Karpas-422 (cell line): ENCODE results near the gene FLT1. TPM values are rescaled to one million over a fixed set of nuclear protein-coding genes. Genes with fewer than 3 reads are reported as not detected.

Source experiments
- DNase-seq: peaks from one replicate; pipeline ENCODE4 v3.0.0-alpha.2; 2015
- H2AFZ ChIP-seq: fragments of 200-600 bp; sonication (generic); 2 replicates; pipeline ENCODE4 v1.6.1; 2014; ENCODE audit warnings: antibody characterized with exemption, low read length, mixed read lengths
- H3K27ac ChIP-seq: fragments of 200-600 bp; sonication (generic); 2 replicates; pipeline ENCODE4 v1.5.1; 2014; ENCODE audit warnings: mild to moderate bottlenecking, low read length, moderate library complexity
- H3K27me3 ChIP-seq: fragments of 200-600 bp; sonication (generic); 2 replicates; pipeline ENCODE4 v1.6.1; 2014; ENCODE audit warnings: low read length, mixed read lengths
- H3K36me3 ChIP-seq: fragments of 200-600 bp; sonication (generic); 2 replicates; pipeline ENCODE4 v1.6.1; 2014; ENCODE audit warnings: low read length, mixed read lengths; ENCODE audit not compliant: insufficient read depth
- H3K4me1 ChIP-seq: fragments of 200-600 bp; sonication (generic); 2 replicates; pipeline ENCODE4 v1.6.1; 2014; ENCODE audit warnings: mild to moderate bottlenecking, low read length, mixed read lengths
- H3K4me2 ChIP-seq: fragments of 200-600 bp; sonication (generic); 2 replicates; pipeline ENCODE4 v1.6.1; 2014; ENCODE audit warnings: low read length, low read depth, mild to moderate bottlenecking; ENCODE audit not compliant: poor library complexity, severe bottlenecking
- H3K4me3 ChIP-seq: fragments of 200-600 bp; sonication (generic); 2 replicates; pipeline ENCODE4 v1.5.1; 2014; ENCODE audit warnings: mild to moderate bottlenecking, antibody characterized with exemption, low read length, mixed read lengths
- H3K79me2 ChIP-seq: fragments of 200-600 bp; sonication (generic); 2 replicates; pipeline ENCODE4 v1.6.1; 2014; ENCODE audit warnings: mild to moderate bottlenecking, low read length, mixed read lengths
- H3K9ac ChIP-seq: fragments of 200-600 bp; sonication (generic); 2 replicates; pipeline ENCODE4 v1.6.0; 2014; ENCODE audit warnings: low read length
- H3K9me2 ChIP-seq: fragments of 200-600 bp; sonication (generic), shearing (Covaris generic); replicated peaks from 2 replicates; pipeline ENCODE4 v1.6.0; 2014; ENCODE audit warnings: mild to moderate bottlenecking, low read length, moderate library complexity; ENCODE audit not compliant: insufficient read depth
- H3K9me3 ChIP-seq: fragments of 300-700, 200-600 bp; sonication (generic); 2 replicates; pipeline ENCODE4 v1.6.1; 2014; ENCODE audit warnings: low read length, mixed read lengths
- H4K20me1 ChIP-seq: fragments of 200-600 bp; sonication (generic); 2 replicates; pipeline ENCODE4 v1.6.1; 2014; ENCODE audit warnings: mild to moderate bottlenecking, antibody characterized with exemption, low read length, low read depth; ENCODE audit not compliant: insufficient read depth
- total RNA-seq: library from RNA; depleted of rRNA; stranded (reverse); fragments of >200 nt; shearing (Covaris generic); gene quantifications from 2 replicates; pipeline ENCODE4 v1.2.3, GENCODE V29; 2014; ENCODE audit warnings: low replicate concordance

Gene FLT1
- total RNA-seq, 1 experiment from 2014 or later, result not detected

DNA sequence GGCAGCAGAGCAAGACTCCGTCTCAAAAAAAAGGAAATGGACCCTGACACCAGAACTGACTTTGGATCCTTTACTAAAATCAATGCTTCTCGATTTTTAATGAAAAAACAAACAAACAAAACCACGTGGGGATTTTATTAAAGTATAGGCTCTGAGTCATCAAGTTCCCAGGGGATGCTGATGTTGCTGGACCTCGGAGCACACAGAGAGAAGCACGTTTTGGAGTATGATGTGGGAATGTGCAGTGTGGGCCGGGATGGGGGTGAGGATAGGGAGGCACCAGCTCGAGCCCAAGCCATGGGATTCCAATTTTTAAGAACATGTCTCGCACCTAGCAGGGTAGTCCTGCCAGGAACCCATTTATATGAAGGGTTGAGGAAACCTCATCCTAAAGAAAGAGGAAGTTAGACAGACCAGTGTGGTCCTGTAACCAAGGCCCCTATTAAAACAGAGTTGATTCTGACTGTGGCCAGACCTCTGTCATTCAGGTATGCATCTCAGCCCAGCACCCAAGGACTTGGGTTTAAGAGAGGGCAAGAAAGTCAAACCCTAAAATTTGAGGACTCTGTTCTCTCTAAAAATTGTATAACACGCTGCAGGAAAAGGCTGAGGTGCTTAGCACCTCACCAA lies 6.4 kb downstream of the FLT1 start:
- H3K4me3 ChIP-seq, result no peak overlapping the region
- no peak overlapping the region for H3K27ac ChIP-seq
- H3K9me2 ChIP-seq, result no peaks in the 10 kb centered on the region
- no peak for DNase-seq
- no peaks in the 10 kb centered on the region for H4K20me1 ChIP-seq
- H3K9ac ChIP-seq, result no peak overlapping the region
- H3K27me3 ChIP-seq, result no peaks in the 10 kb centered on the region
- H3K4me1 ChIP-seq, result no peaks in the 10 kb centered on the region
- no peak overlapping the region for H2AFZ ChIP-seq
- H3K36me3 ChIP-seq, result no peaks in the 10 kb centered on the region
- no peaks in the 10 kb centered on the region for H3K79me2 ChIP-seq
- no peaks in the 10 kb centered on the region for H3K9me3 ChIP-seq
- H3K4me2 ChIP-seq, result no peak overlapping the region

GRCh38 chr13:28485996-28486543 lies 8.9 kb downstream of the FLT1 start:
- H3K4me2 ChIP-seq, result no peak overlapping the region
- H3K4me3 ChIP-seq, result no peak overlapping the region
- no peaks in the 10 kb centered on the region for H3K36me3 ChIP-seq
- H2AFZ ChIP-seq, result no peak overlapping the region
- no peak for DNase-seq
- no peaks in the 10 kb centered on the region for H3K27me3 ChIP-seq
- H3K4me1 ChIP-seq, result no peaks in the 10 kb centered on the region
- H3K27ac ChIP-seq, result no peak overlapping the region
- H3K79me2 ChIP-seq, result no peaks in the 10 kb centered on the region
- no peak overlapping the region for H3K9ac ChIP-seq
- no peaks in the 10 kb centered on the region for H3K9me2 ChIP-seq
- no peaks in the 10 kb centered on the region for H3K9me3 ChIP-seq
- no peaks in the 10 kb centered on the region for H4K20me1 ChIP-seq

DNA sequence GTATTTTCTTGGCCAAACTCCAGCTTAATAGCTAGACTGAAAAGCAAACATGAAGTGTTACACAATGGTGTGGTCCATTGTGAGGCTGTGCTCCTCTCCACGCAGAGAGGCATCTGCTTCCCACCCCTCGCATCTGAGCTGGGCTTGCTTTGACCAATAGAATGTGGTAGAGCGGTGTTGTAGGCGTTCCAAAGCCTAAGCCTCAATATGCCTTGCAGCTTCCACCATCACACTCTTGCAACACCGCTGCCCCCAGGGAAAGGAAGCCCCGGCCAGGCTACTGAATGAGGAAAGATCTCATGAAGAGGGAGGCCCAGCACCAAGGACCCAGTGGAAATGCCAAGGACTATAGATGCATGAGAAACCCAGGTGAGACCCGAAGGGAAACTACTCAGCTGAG lies 9.4 kb downstream of the FLT1 start:
- Histone ChIP-seq H3K79me2 (no peaks in the 10 kb centered on the region), H3K36me3 (no peaks in the 10 kb centered on the region), H3K27ac (no peak overlapping the region), H3K4me3 (no peak overlapping the region), H4K20me1 (no peaks in the 10 kb centered on the region), H3K9me3 (no peaks in the 10 kb centered on the region), H2AFZ (no peak overlapping the region), H3K4me1 (no peaks in the 10 kb centered on the region), H3K9me2 (no peaks in the 10 kb centered on the region), H3K9ac (no peak overlapping the region), H3K27me3 (no peaks in the 10 kb centered on the region), H3K4me2 (no peak overlapping the region)
- no peak for DNase-seq

DNA sequence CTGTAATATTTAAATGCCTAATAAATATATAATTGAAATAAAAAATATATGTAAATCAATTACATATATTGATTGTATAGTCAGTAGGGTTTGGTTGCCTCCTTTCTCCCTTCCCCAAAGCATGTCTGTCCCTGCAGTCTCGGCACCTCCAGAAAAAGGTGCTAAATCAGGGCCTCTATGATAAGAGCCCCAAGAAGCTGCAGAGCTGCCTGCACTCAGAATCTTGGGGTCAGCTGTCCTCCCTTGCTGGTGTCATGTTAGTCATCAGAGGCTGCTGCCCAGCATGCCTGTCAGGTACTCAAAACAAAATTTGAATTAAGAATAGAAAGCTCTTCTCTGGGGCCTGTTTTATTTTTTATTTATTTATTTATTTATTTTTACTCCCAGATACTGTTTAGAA lies 9.8 kb downstream of the FLT1 start:
- Histone ChIP-seq H2AFZ (no peak overlapping the region), H3K9ac (no peak overlapping the region), H3K27ac (no peak overlapping the region), H3K9me2 (no peaks in the 10 kb centered on the region), H3K4me2 (no peak overlapping the region), H3K4me1 (no peaks in the 10 kb centered on the region), H3K79me2 (no peaks in the 10 kb centered on the region), H4K20me1 (no peaks in the 10 kb centered on the region), H3K4me3 (no peak overlapping the region), H3K9me3 (no peaks in the 10 kb centered on the region), H3K27me3 (no peaks in the 10 kb centered on the region), H3K36me3 (no peaks in the 10 kb centered on the region)
- DNase-seq, result no peak

- H3K27ac ChIP-seq, result no peak overlapping the region
- no peaks in the 10 kb centered on the region for H3K79me2 ChIP-seq
- no peaks in the 10 kb centered on the region for H4K20me1 ChIP-seq
- no peaks in the 10 kb centered on the region for H3K9me3 ChIP-seq
- no peak overlapping the region for H2AFZ ChIP-seq
- no peaks in the 10 kb centered on the region for H3K36me3 ChIP-seq
- H3K27me3 ChIP-seq, result no peaks in the 10 kb centered on the region
- no peak overlapping the region for H3K4me3 ChIP-seq
- DNase-seq, result no peak
- H3K4me2 ChIP-seq, result no peak overlapping the region
- no peaks in the 10 kb centered on the region for H3K4me1 ChIP-seq
- H3K9me2 ChIP-seq, result no peaks in the 10 kb centered on the region
- H3K9ac ChIP-seq, result no peak overlapping the region
These were observed 11.5 kb downstream of the FLT1 start for GRCh38 chr13:28483313-28483931.

DNA sequence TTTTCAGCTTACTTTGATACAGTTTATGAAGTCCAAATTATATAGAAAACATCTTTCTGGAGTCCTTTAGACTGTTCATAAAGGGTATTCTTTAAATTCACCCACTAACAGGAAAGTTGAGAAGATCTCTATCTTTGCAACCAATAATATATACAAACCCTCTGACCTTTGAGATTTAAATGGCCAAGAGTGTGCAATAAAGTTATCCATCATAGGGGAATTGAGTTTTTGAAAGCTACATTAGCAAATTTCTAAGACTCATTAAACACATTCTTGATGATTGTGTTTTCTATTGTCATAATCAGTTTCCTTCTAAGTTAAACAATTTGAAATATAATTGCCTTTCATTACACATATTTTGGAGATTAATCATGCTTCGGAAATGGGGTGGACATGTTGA lies 15.9 kb downstream of the FLT1 start:
- Histone ChIP-seq H3K9ac (no peak overlapping the region), H3K4me3 (no peak overlapping the region), H3K4me1 (no peaks in the 10 kb centered on the region), H3K27me3 (no peaks in the 10 kb centered on the region), H3K9me2 (no peaks in the 10 kb centered on the region), H3K36me3 (no peaks in the 10 kb centered on the region), H2AFZ (no peak overlapping the region), H4K20me1 (no peaks in the 10 kb centered on the region), H3K27ac (no peak overlapping the region), H3K79me2 (no peaks in the 10 kb centered on the region), H3K9me3 (no peaks in the 10 kb centered on the region), H3K4me2 (no peak overlapping the region)
- no peak for DNase-seq

DNA sequence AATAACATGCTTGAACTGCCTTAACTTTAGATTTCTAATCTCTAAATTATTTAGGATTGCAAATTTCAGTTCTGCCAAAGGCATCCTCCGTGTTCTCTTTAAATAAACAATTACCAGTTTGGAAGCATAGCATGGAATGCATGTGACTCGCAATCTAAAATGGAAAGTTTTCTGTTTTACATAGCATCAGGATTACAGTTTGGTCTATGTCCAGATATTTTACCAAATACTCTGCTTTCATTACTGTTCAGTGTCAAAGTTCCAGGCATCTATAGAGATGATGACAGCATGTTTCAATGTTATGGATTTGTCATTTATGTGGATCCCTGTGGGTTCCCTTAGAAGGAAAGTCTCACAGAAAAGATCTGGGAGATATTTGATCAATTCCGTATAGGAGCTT lies 16.8 kb downstream of the FLT1 start:
- no peaks in the 10 kb centered on the region for H3K4me1 ChIP-seq
- no peaks in the 10 kb centered on the region for H3K79me2 ChIP-seq
- H3K9me3 ChIP-seq, result no peaks in the 10 kb centered on the region
- H2AFZ ChIP-seq, result no peak overlapping the region
- H4K20me1 ChIP-seq, result no peaks in the 10 kb centered on the region
- no peak overlapping the region for H3K4me3 ChIP-seq
- no peak overlapping the region for H3K4me2 ChIP-seq
- no peak overlapping the region for H3K27ac ChIP-seq
- no peak for DNase-seq
- no peak overlapping the region for H3K9ac ChIP-seq
- H3K9me2 ChIP-seq, result no peaks in the 10 kb centered on the region
- no peaks in the 10 kb centered on the region for H3K36me3 ChIP-seq
- H3K27me3 ChIP-seq, result no peaks in the 10 kb centered on the region

DNA sequence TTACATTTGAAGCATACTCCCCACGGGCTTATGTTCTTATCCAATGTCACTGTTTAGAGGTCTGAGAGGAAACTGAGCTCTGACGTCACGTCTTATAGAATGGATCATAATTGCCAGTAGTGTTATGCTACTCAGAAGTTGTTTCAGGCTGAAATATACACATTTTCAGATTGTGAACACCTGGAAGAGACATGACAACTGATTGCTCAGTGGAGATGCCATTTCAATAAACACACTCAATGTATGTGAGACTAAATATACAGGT lies 17.3 kb downstream of the FLT1 start:
- Histone ChIP-seq H3K4me1 (no peaks in the 10 kb centered on the region), H4K20me1 (no peaks in the 10 kb centered on the region), H3K4me3 (no peak overlapping the region), H3K9me3 (no peaks in the 10 kb centered on the region), H3K9ac (no peak overlapping the region), H3K27me3 (no peaks in the 10 kb centered on the region), H3K27ac (no peak overlapping the region), H3K4me2 (no peak overlapping the region), H3K36me3 (no peaks in the 10 kb centered on the region), H3K79me2 (no peaks in the 10 kb centered on the region), H2AFZ (no peak overlapping the region), H3K9me2 (no peaks in the 10 kb centered on the region)
- no peak for DNase-seq
